Posterior vena cava (tissue), 2 donors: ENCODE data around the gene PLAA. TPM values are rescaled to one million over a fixed set of nuclear protein-coding genes. Genes with fewer than 3 reads are reported as not detected.

Experiments
- DNase-seq: peaks from one replicate; pipeline ENCODE4 v3.0.0-alpha.2; 2020; ENCODE audit warnings: low spot score
- intact Hi-C, 2 donors: fragments of 100-400 bp; cut with DNase I; formaldehyde crosslinking; loops; one replicate each; pipeline versions ENCODE4 v1.14.1 to v1.14.2; 2022 to 2023
- long read RNA-seq, 2 donors: library from polyadenylated mRNA; unstranded; transcript quantifications; one replicate each; pipeline ENCODE4 v2.0.0, GENCODE V29; 2020 to 2021
- total RNA-seq, 2 donors: library from RNA; stranded (reverse); fragmentation: NEBNext Ultra II Directional; extraction: Animal tissue kit (Norgen Biotek cat#: 25700); gene quantifications; one replicate each; pipeline ENCODE4 v1.2.1, GENCODE V29; 2021
- donor health status: DM: yes; HTN: yes; CAD: no.
- donor health status: DM: yes; HTN: yes; CAD: no.

Gene PLAA
- 10 to 100 TPM; 25.4 to 27.0 TPM for total RNA-seq
- long read RNA-seq, donor 1, full-length matches to known transcripts, result 14 of 15 reads
- long read RNA-seq, donor 1, partial matches to known transcripts, result 0 of 15 reads
- long read RNA-seq, donor 1, other reads (novel, unspliced or antisense), result 1 of 15 reads
- long read RNA-seq, donor 2, full-length matches to known transcripts, result 37 of 49 reads
- long read RNA-seq, donor 2, partial matches to known transcripts, result 7 of 49 reads
- long read RNA-seq, donor 2, other reads (novel, unspliced or antisense), result 5 of 49 reads

DNA sequence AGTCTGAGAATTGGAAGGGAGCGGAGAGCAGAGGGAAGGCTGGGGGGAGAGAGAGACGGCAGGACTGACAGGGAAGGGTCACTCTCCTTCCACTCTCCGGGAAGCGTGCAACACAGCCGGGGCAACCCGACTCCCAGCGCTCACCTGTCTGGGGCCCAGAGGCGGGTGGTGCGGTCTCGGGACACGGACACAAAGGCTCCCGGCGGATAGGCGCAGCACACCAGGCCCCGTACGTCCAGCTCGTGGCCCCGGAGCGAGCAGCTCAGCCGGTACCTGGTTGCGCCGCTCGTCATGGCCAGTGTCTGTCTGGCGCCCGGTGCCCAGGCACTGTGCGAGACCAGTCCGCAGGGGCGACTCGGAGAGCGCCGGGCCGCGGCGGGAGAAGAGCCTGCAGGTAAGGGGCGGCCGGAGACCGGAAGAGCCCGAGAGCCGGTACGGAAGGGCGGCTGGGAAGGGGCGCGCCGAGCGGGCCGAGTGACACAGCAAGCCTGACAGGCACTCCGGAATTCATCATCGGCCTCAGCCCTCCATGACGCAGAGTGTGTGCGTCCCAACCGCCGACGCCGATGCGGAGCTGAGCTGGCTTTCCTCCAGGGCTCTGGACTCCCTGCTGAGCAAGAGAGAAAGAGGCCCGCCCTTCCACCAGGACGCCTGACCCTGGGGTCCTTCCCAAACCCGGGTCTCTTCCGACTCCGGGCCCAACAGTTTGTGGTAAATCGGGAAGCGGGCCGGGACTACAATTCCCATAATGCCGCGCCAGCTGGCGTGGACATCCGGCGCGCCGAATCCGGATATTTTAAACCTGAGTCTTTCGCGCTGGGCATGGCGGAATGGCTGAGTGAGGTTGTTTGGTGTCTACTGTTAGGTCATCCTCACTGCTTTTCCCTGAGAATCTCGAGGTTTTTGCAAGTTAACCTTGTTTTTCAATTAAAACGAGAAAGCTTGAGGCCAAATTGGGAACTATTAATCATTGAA lies at the start of gene PLAA:
TSS of gene PLAA (minus strand) at position 490 of the 975 bp plus-strand sequence. CDS start at position 293, 197 bp downstream.
- intact Hi-C loops, result loop anchor here in 1 of 2 donors (5.0 kb wide), 1 partner anchor 55 kb away; the partner anchor contains the start of gene CAAP1
- peak; percentile 97 for DNase-seq

DNA sequence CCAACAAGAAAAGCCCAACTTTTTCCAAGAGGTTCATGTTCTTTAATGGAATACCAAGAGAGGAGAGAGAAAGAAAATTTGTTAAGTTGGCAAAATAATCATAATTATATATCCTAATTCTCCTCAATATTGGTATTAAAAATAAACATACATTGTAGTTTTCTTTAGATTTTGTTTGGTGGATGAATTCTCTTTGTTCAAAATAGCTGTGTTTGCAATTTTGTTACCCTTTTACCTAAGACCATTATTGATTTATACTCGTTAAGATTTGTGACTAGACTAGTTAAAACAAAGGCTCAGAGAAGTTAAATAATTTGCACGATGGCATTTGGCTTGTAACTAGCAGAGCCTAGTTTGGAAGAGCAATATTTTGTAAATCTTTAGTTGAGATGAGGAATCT lies 48.8 kb upstream of the PLAA start:
- intact Hi-C loops, result no loop called here

DNA sequence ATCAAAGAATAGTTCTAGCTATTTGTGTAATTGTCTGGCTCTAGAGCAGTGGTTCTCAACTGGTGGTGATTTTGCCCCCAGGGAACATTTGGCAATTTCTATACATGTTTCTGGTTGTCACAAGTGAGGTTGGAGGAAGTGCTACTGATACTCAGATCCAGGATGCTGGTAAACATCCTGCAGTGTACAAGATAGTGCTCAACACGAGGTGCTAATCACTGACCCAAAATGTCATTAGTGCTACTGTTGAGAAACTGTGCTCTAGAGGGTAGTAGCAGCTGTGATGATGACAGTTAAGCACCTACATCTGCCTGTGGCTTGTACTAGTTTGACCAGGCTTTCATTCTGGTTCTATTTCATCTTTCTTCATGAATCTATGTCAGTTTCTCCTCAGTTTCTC lies 36.3 kb upstream of the PLAA start:
- intact Hi-C loops, result loop anchor here in 1 of 2 donors (5.0 kb wide), 1 partner anchor 561 kb away; no protein-coding TSS in a partner anchor
- DNase-seq, result no peak

More for the DNA sequence above, 48.8 kb upstream of the PLAA start:
- DNase-seq, result no peak

DNA sequence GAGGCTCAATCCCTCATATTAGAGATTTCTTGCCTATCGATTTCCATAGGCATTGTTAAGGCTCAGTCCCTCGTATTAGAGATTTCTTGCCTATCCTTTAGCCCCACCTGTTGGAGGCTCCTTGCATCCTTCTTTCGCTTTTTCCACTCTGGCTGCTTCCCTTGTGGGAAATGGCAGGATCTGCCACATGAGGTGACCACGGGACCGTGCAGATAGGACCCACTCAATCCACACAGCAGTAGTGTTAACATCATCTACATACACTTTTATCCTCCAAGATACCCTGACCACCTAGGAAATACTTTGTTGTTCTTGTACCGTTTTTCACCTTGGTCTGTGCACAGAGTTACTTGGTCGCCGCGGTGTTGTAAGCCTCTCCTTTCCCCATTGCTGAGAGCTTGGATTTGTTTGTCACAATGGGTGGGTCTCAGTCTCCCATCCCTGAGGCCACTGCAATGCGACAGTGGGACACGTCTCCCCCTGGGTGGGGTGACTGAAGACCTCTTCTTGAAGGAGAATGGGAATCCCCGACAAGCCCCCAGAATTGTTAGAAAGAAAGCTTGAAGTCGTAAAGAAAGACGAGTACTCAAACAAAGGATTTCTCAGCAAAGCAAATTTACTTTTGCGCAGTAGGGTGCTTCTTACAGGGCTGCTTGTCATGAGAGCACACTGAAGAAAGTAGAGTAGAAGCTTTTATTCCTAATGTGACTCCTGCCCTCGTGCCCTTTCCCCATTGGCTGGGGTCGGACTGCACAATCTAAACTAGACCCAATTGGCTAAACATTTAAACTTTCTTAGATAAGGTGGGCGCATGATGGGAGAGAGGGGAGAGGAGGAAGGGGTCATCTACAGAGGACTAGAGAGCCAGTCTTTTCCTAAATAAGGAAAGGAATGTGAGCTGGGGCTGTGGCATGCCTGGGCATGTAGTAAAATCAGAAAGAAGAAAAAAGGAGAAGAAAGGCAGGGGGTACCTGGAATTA lies 29.0 kb upstream of the PLAA start:
- intact Hi-C loops, result loop anchor here (5.0 to 10.0 kb wide), 2 partner anchors 229 to 231 kb away; no protein-coding TSS in a partner anchor

DNA sequence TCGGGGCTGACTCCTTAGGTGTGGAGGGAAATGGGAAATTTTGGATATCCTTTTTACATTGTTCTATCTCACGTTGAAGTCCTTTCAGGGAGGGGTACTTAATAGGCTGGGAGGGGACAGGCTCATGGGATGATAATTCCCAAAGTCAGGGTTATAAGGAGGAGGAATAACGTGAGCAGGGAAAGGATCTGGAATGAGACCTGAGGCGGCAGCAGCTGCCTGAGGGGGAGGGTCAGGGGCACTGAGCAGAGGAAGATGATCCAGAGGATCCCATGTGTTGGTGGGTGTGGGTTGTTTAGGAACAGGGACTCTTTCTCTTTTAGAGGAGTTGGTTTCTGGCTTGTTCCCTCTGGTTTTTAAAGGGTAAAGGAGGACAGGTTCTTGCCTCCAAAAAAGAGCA lies 27.9 kb upstream of the PLAA start:
- no peak for DNase-seq
- intact Hi-C loops, result loop anchor here (5.0 to 10.0 kb wide), 2 partner anchors 228 to 230 kb away; no protein-coding TSS in a partner anchor

More for the DNA sequence above, 29.0 kb upstream of the PLAA start:
- DNase-seq, result no peak

DNA sequence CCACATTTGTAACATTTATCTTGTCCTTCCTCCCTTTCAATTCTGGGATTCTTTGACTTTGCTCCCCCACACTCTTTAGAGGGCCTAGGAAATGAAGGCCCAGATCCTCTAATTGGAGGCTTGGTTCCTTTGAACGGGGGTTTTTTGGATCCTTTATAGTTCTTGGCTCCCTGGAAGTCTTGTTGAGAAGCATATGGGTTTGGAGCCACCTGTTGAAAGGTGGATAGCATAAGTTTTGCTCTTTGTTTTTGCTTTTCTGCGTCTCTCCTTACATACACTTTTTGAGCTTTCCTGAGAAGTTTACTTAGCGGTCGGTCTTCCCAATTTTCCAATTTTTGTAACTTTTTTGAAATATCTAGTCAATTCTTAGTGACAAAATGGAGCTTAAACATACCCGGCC lies 26.9 kb upstream of the PLAA start:
- intact Hi-C loops, result loop anchor here in 1 of 2 donors (10.0 kb wide), 1 partner anchor 229 kb away; no protein-coding TSS in a partner anchor

DNA sequence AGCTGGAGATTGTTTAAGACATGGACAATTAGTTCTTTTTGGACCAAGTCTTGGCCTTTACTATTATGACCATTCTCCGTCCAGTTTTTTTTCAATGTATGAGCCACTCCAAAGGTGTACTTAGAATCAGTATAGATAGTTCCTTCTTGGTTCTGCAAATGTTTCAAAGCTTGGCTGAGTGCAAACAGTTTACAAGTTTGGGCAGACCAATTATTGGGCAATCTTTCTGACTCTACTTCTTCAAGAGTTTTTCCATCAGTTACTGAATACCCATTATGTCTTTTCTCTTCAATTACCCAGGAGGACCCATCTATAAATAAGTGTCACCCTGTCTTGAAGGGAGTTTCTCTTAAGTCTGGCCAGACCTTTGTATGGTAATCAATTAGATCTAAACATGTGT lies 24.7 kb upstream of the PLAA start:
- intact Hi-C loops, result loop anchor here in 1 of 2 donors (10.0 kb wide), 1 partner anchor 227 kb away; no protein-coding TSS in a partner anchor
- no peak for DNase-seq

More for the DNA sequence above, 26.9 kb upstream of the PLAA start:
- no peak for DNase-seq

DNA sequence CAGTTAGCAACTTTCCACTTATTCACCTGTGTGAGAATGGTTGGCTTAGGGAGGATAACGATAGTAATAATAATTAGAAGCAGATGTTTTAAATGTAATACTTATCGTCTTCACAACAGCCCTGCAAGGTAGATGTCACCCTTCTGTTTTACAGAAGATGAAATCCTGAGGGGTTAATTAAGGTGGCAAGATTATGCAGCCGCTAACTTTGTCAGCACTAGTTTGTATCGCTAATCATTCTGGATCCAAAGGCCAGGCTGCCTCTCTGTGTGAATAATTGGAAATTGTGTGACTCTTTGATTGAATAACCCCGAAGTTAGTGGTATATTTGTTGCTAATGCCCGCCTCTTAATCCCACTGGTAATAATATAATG lies 9.8 kb upstream of the PLAA start:
- no peak for DNase-seq
- intact Hi-C loops, result no loop called here

DNA sequence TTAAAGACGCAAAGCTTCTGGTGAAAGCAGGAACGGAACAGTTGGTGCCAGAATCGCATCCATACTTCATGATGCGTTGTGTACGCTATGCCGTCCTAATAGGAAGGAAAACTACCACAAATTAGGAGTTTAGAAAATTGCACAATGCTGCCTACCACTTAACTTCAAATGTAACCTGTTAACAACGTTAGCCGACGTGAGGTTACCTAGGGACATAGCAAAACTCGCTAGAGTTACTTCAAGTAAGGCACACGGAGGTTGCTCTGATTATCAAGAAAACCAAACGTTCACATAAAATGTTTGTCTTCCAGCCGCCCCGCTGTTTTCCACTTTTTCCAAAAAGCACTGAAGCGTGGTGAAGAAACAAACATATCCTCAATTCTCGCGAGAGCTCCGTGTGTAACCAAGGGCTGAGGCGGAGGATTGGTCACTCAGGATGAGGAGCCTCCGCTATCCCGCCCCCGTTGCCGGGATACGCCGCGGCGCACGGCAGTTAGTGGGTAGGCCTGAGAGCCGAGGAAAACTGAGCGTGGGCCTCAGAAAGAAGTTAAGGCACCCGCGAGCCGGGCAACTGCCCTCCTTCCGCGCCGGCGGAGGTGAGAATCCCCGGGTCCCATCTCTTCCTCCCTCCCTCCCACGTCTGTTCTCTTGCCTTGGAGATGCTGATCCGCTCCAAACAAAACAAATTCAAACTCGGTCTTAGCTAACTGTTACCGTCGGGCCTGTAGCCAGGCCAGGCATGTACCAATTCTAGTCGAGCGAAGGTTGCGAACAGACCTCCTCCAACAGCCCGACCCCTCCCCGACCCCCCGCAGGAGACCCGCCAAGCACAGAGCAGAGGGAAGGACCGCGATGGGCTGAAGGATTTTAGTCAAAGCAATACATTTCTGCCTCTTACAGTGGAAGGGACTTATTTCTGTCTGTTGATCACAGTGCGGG lies 9.1 kb upstream of the PLAA start, which contains the start of gene IFT74:
TSS of gene IFT74 (plus strand) at position 492 of the 939 bp plus-strand sequence. CDS start 5,556 bp downstream, outside the sequence.
- intact Hi-C loops, result no loop called here
- peak; percentile 99 for DNase-seq

DNA sequence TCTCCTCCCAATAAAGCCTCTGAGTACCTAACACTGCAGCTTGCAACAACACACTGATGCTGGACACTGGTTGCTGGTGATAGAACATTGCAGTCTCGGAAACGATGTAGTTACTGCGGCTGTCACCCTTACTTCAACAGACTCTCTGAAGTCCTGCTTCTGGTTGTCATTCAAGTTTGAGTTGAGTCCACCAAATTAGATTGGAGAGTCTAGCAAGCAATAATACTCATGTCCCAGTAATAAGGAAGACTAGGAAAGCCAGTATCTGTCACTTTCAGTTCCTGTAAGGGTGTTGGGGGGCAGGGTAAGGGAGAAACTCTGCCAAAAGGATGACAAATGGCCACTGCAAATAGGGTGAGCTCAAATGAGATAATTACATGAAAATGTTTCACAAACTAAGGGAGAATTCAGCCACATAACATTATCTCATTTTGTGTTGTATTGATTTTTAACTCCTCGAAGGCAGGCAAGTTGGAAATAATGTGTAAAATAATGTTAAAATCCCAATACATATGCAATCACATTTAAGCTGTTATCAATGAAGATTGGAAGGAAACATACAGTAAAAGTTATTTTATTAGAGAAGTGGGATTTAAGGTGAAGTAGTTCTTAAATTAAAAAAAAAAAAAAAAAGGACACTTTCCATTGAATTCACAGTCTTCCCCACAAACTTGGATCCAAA lies 8.3 kb upstream of the PLAA start:
- intact Hi-C loops, result no loop called here
- DNase-seq, result no peak

DNA sequence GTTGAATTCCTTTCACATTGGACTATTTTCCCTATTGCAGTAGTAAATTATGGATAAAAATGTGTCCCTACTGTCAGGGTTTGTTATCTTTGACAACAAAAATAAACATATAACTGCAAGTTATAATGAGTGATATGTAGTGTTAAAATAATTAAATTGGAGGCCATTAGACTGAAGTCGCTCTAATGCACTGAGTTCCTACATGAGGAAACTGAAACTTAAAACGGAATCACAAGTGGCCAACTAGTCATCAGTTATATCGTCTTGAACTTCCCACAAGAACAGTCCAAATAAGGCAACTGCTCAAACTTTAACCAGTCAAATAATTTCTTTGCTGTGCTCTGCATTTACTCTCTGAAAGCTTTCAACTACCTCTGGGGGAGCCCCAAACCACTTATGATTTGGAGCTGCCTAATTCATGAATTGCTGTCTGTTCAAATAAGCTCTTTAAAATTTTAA lies 7.0 kb upstream of the PLAA start:
- intact Hi-C loops, result no loop called here
- no peak for DNase-seq

DNA sequence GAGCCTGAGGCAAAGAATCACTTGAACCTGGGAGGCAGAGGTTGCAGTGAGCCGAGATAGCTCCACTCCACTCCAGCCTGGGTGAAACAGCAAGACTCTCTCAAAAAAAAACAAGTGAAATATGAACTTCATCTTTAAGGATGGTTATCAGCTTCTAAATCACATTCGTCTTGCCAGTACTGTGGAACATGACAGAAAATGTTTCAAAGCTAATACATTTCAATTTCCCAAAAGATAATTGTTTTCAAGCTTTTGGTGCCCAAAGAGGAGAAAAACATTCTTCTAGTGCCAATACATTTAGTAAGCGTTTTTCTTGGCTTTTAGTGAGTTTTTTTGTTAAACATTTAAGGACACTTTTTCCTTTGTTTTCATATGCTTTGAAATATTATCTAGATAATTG lies 4.8 kb upstream of the PLAA start:
- intact Hi-C loops, result no loop called here
- DNase-seq, result no peak

DNA sequence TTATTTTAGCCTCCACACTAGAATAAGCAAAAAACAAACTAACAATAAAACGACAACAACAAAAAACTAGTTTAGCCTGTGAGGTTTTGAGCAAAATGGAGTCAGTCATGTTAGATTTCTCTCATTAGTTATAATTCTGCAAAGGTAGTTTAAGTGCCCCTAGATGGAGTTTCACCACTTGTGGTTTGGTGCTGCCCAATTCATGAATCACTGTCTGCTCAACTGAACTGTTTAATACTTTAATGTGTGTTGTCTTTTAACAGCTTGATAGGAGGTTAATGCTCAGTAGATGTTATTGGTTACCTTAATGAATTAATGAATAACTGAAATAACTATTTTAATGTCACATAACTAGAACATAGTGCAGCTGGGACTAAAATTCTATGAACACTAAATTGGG lies 3.5 kb upstream of the PLAA start:
- DNase-seq, result no peak
- intact Hi-C loops, result no loop called here

DNA sequence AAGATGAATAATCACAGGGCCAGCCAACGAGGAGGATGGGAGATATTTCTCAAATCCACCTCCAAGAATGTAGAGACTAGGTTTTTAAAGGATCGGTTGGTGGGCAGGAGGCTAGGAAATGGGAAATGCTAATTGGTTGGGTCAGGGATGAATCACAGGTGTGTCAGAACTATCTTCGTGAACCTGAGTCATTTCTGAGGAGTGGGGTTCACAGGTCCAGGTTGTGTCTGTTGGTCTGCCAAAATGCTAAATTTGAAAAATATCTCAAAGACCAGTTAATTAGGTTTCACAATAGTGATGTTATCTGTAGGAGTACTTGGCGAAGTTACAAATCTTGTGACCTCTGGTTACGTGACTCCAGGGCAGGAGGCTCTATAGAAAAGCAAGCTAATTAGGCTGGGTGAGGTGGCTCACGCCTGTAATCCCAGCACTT lies 2.6 kb upstream of the PLAA start:
- intact Hi-C loops, result loop anchor here in 1 of 2 donors (5.0 kb wide), 1 partner anchor 57 kb away; the partner anchor contains the start of gene CAAP1

DNA sequence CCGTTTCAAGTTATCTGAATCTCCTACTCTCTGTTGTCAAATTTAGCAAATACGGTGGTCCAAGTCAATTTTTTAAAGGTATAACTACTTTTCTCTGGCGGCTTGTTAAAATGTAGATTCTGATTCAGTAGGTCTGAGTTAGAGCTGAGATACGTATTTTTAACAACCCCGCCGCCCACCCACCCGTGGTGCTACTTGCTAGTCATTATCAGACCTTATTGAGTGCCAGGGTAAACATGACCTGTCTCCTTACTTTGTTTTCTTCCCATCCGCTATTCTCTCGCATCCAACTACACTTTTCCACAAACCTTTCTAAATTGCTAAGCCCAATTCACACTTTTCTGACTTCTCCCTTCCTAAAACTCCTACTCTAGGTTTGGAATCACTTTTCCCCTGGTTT lies 694 bp upstream of the PLAA start:
- no peak for DNase-seq
- intact Hi-C loops, result loop anchor here in 1 of 2 donors (5.0 kb wide), 1 partner anchor 55 kb away; the partner anchor contains the start of gene CAAP1

More for the DNA sequence above, 2.6 kb upstream of the PLAA start:
- no peak for DNase-seq

DNA sequence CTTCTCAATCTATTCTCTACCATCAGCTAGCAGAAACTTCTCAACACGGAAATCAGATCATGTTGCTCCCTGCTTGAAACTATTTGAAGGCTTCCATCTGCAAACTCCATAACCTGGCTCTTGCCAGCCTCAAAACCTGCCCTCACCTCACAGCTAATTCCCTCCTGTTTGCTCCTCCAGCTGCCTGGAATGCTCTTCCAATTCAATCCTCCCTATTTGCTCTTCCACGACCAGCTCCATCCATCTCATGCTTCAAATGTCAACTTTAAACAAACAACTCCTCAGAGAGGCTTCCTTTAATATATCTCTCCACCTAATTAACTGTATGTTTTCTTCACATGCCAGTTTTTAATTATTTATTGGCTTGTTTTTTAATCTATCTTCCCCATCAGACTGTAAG lies 1.5 kb downstream of the PLAA start:
- no peak for DNase-seq
- intact Hi-C loops, result loop anchor here in 1 of 2 donors (5.0 kb wide), 1 partner anchor 53 kb away; the partner anchor contains the start of gene CAAP1

DNA sequence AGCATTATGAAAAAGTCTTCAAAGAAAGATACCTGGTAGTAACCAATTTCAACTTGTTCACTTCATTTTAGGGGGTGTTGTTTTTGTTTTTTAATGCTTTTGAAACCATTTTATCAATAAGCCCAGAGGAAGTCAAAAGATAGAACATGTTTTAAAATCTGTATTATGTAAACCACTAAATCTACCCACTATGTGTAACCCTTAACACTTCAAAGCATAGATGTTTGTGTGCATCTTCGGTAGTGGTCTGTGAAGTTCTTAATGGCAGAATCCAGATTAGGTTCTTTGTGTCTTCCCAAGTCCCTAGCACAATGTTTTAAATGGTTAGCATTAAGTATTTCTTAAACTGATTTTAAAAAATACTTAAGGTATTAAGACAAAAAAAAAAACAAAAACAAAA lies 6.3 kb downstream of the PLAA start:
- intact Hi-C loops, result no loop called here
- no peak for DNase-seq
